ENCODE data around the gene TNK2.
"Not testable (repeated sequence)": the region's sequence is repeated elsewhere in the genome, so short reads cannot be mapped to it uniquely, and the experiment has no call there.

Gene TNK2

DNA sequence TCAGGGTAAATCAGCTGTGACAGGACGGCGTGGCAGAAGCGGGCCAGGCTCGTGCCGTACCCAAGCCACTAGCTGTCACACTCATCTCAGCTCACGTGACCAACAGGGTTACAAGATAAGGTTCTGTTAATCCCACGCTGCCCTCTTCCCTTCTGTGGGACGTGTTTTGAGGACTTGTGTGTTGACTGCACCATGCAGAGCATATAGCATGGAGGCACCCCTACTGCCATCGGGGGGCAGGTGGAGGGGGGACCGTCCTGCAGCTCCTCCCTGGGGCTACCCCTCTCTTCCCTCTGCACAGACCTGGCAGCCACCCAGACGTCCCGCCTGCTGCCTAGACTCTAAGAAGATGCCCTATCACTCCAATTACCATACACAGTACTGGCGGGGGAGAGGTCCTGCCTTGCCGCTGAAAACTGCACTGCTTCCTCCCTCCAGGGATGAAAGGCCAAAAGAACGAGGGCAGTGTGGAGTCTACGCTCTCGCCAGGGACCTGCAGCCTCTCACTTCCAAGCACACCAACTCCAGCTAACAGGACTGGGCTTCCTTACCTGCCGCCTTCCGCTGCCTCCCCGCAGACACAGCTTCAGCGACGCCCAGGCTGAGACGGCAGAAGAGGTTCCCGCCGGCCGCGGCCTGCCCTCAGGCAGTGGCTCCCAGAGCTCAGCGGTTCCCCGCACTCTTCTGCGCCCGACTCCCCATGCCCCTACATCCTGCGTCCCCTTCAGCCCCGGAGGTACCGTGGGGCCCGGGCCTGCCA is at the start of gene TNK2:
Gene TNK2 (minus strand): TSS at position 618 of the 760 bp plus-strand sequence. CDS start 19,963 bp downstream, outside the sequence.
- DNase-seq (ENCODE audit: low spot score), result peak; percentile 27
- FAIRE-seq, result no peak

DNA sequence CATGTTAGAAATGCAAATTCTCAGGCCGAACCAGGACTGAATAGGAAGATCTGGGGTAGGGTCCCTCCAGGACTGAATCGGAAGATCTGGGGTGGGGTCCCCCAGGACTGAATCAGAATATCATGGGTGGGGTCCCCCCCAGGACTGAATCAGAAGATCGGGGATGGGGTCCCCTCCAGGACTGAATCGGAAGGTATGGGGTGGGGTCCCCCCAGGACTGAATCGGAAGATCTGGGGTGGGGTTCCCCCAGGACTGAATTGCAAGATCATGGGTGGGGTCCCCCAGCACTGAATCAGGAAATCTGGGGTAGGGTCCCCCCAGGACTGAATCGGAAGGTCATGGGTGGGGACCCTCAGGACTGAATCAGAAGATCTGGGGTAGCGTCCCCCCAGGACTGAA is 48.2 kb upstream of the TNK2 start:
- FAIRE-seq, result no peak
- no peak for DNase-seq (ENCODE audit: low spot score)

DNA sequence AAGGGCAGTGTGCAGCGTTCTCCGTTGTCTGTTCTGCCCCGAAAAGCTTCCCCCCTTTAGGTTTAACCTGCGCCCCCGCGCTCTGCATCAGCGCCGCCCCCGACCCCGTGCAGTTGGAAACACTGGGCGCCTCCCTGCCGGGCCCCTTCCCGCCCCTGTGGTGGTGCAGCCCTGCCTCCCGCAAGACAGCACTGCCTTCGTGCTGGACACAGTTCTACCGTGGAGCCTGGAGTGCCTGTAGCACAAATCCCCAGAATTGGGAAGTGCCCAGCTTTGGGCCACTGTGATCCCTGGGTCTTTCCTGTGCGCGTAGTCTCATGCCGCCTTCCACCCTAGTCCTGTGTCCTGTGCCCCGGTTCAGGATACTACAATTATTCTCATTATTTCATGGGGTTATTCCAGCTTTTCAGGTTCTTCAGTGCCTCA is 47.1 kb upstream of the TNK2 start:
- not testable (repeated sequence) for FAIRE-seq; DNase-seq (ENCODE audit: low spot score)

DNA sequence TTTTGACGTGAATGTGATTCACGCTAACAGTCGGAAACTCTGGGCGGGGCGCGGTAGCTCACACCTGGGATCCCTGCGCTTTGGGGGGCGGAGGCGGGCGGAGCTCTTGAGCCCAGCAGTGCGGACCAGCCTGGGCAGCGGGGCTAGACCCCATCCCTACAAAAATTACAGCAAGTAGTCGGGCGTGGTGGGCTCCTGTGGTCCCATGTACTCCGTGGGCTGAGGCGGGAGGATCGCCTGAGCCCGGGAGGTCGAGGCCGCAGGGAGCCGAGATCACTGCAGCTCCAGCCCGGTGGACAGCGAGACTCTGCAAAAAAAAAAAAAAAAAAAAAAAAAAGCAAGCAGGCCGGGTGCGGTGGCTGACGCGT is 46.4 kb upstream of the TNK2 start:
- DNase-seq (ENCODE audit: low spot score); FAIRE-seq: not testable (repeated sequence)

DNA sequence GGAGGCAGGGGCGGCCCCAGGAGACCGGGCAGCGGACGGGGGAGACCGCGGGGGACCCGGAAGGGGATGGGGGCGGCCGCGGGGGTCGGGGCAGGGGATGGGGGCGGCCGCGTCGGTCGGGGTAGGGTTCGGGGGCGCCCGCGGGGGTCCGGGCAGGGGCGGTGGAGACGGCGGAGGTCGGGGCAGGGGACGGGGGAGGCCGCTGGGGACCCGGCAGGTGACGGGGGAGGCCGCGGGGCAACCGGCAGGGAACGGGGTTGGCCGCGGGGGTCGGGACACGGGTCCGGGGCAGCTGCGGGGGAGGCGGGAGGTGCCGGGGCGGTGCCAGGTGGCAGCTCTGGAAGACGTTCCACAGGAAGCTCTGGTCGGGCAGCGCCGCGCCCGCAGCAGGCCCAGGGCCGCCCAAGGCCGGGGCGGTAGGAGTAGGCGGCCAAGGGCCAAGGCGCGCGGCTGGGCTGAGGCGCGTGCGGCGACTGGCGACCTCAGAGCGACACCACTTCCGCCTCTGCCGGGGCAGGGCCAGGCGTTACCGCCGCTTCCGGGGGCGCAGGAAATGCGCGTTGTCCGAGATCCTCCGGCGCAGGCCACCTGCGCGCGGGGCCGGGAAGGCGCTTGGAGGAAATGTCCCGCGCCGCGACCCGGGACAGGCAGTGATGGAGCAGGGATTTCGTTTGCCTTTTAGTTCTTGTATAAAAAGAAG is 45.9 kb upstream of the TNK2 start:
- DNase-seq (ENCODE audit: low spot score), result peak; percentile 84
- not testable (repeated sequence) for FAIRE-seq

DNA sequence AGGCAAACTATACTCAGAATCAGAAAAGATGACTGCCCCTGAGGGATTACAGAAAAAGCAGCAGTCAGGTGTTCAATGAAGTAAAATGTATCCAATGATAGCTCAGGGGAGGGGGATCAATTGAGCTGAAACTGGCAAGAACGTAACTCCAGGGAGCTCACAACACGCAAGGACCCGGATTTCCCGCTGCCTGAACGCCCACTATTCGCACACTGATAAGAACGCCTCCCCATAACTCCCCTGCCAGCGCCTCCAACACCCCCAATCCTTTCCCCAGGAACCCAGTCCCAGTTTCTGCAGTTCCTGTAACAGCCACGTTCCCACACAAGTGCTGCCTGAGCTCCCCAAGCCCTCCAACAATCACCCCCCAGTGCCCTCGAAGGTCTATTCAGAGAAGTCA is 44.2 kb upstream of the TNK2 start:
- DNase-seq (ENCODE audit: low spot score); FAIRE-seq: not testable (repeated sequence)

DNA sequence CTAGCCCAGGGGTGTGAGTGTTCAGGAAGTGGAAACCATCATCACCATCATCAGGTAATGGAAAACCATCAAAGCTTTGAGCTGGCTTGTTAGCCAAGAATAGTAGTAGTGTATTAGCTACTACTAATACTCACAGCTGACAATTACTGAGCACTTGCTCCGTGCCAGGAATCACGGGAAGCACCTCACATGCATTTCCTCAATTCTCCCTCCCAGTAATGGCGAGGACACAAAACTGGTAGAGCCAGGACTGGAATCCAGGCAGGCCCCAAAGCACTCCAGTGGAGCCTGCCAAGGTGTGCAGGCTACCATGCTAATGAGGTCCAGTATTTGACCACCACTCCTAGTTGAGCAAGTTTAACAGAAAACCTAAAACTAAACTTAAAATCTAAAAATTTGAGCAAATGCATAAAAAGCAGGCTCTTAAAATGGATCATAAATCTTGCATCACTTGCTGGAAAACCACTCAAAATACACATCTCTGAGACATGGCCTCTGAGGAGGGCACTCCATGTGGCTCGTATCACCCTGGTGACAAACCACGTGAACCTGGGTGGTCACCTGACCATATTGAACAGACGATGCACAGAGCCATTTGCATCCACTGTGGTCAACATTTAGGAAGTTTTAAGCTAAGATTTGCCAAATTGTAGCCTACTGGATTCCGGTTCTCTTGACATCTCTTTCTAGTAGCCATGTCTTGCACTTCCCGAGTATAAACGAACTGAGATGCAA is 43.3 kb upstream of the TNK2 start:
- not testable (repeated sequence) for FAIRE-seq; DNase-seq (ENCODE audit: low spot score)

DNA sequence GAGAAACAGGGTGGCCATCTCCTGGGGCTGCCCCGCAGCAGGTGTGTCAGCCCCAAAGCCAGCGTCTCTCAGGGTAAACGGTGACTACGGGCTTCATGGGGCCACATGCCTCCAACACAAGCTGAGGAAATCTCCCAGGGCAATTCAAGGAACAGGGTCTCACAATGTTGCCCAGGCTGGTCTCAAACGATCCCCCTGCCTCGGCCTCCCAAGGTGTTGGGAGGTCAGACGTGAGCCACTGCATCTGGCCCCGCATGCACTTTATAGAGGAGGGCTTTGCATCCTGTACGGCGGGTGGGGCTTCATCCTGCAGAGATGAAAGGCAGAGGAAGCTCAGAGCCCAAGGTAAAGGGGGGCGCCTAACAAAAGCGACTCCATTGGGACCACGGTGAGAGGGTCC is 42.4 kb upstream of the TNK2 start:
- not testable (repeated sequence) for FAIRE-seq; DNase-seq (ENCODE audit: low spot score)

DNA sequence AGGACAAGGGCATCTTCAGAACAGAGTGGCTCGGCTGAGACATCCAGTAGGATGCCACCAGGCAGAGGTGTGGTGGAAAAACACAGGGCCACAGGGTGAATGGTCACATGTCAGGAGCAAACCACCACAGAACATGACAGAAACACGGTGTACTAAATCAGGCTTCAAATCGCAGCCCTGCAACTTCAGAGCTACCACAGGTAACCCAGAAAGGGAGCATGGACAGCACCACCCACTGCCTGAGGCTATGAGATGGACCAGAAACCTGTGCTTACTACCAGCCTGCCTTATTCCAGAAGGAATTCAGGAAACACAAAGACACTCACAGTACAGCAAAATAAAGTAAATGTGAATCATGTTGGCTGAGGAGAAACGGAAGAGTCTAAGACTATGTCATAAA is 41.8 kb upstream of the TNK2 start:
- DNase-seq (ENCODE audit: low spot score); FAIRE-seq: not testable (repeated sequence)

DNA sequence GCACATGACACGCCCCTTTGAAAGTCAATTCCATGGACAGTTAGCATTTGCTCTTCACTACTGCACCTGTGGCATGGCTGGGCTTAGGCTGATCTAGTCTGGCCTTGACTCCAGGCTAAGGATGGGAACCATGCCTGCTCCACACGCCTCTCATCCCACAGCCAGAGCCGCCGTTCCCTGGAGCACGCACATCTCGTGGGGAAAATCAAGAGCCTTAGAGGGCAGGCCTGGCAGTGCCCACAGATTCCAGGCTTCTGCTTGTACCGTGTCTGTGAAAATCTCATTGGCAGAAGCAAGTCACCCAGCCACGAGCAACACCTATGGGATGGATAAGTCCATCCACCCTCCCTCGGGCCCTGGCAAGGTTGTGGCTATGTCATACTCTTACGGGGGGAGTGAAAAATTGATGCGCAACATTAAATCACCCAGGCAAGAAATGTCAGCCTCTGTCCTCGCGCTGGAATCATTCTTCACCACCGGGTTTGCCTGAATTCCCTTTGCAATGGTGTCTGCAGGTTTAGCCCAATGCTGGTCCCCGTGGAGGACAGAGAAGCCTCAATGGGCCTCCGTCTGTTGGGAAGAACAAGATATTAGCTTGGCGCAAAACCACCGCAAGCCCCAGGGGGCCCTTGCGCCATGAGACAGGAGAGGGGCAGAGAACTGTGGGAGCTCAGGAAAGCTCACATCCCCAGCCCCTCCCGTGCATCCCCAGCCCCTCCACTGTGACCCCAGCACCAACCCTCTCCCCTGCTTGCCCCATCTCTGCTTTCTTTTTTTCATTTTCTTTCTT is 38.8 kb upstream of the TNK2 start:
- DNase-seq (ENCODE audit: low spot score); FAIRE-seq: not testable (repeated sequence)

DNA sequence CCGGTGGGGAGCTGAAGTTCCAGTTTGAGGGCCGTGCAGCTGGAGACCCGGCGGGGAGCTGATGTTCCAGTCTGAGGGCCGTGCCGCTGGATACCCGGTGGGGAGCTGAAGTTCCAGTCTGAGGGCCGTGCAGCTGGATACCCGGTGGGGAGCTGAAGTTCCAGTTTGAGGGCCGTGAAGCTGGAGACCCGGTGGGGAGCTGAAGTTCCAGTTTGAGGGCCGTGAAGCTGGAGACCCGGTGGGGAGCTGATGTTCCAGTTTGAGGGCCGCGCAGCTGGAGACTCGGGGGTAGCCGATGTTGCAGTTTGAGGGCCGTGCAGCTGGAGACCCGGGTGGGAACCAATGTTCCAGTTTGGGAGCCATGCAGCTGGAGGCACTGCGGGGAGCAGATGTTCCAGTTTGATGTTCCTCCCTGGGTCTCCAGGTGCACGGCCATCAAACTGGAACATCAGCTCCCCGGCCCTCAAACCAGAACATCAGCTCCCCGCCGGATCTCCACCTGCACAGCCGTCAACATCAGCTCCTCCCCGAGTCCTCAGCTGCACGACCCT is 33.0 kb upstream of the TNK2 start:
- not testable (repeated sequence) for FAIRE-seq; DNase-seq (ENCODE audit: low spot score)

DNA sequence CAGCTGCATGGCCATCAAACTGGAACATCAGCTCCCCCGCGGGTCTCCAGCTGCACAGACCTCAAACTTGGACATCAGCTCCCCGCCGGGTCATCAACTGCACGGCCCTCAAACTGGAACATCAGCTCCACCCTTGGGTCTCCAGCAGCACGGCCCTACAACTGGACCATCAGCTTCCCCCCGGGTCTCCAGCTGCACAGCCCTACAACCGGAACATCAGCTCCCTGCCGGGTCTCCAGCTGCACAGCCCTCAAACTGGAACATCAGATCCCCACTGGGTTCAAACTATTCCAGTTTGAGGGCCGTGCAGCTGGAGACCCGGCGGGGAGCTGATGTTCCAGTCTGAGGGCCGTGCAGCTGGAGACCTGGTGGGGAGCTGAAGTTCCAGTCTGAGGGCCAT is 32.5 kb upstream of the TNK2 start:
- FAIRE-seq; DNase-seq (ENCODE audit: low spot score): not testable (repeated sequence)

DNA sequence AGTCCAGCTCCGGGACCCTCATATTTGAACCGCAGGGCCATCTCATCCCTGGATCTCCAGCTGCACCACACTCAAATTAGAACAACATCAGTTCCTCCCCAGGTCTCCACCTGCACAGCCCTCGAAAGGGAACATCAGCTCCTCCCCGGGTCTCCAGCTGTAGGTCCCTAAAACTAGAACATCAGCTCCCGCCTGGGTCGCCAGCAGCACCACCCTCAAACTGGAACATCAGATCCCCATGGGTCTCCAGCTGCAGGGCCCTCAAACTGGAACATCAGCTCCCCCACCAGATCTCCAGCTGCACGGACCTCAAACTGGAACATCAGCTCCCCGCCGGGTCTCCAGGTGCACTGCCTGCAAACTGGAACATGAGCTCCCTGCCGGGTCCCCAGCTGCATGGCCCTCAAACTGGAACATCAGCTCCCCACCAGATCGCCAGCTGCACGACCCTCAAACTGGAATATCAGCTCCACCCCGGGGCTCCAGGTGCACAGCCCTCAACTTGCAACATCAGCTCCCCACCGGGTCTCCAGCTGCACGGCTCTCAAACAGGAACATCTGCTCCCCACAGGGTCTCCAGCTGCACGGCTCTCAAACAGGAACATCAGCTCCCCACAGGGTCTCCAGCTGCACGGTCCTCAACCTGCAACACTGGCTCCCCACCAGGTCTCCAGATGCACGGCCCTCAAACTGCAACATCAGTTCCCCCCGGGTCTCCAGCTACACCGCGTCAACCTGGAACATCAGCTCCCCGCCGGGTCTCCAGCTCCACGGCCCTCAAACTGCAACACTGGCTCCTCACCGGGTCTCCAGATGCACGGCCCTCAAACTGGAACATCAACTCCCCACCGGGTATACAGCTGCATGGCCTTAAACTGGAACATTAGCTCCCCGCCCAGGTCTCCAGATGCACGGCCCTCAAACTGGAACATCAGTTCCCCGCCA is 31.4 kb upstream of the TNK2 start:
- FAIRE-seq; DNase-seq (ENCODE audit: low spot score): not testable (repeated sequence)

DNA sequence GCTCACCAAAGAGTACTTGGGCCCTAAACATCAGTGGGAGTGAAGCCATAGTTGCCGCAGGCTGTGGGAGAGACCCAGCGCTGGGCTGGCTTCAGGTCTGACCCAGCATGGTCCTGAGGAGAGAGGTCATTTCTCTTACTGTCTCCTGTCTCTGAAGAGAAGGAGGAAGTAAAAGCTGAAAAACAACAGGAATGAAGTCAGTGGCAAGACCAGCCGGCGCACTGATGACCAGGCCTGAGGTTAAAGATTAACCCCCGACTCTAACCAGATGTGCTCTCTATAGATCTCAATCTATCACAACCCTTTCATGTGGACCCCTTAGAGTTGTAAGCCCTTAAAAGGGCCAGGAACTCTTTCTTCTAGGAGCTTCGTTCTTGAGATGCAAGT is 24.7 kb upstream of the TNK2 start:
- not testable (repeated sequence) for DNase-seq (ENCODE audit: low spot score); FAIRE-seq

DNA sequence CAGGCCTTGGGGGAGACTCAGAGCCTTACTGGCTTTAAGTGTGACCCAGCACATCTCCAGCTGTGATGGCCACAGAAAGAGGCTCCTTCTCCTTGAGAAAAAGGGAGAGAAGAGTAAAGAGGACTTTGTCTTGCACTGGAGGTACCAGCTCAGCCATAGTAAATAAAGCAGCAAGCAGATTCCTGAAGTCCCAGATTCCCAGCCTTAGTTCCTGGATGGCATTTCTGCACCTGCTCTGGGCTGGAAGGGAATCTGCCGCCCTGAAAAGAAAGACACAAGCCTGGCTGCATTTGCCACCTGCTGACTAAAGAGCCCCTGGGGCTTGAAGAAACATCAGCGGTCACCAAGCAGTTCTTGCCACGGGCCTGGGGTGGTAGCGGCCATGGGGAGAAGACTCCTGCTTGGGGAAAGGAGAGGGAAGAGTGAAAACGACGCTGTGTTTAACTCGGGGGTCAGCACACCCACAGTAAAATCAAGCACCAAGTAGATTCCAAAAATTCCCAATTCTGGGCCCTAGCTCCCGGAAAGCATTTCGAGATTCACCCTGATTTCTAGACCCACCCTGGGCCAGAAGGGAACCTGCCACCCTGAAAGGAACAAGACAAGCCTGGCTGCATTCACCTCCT is 24.2 kb upstream of the TNK2 start:
- FAIRE-seq (no peak), DNase-seq (ENCODE audit: low spot score) (no peak)

DNA sequence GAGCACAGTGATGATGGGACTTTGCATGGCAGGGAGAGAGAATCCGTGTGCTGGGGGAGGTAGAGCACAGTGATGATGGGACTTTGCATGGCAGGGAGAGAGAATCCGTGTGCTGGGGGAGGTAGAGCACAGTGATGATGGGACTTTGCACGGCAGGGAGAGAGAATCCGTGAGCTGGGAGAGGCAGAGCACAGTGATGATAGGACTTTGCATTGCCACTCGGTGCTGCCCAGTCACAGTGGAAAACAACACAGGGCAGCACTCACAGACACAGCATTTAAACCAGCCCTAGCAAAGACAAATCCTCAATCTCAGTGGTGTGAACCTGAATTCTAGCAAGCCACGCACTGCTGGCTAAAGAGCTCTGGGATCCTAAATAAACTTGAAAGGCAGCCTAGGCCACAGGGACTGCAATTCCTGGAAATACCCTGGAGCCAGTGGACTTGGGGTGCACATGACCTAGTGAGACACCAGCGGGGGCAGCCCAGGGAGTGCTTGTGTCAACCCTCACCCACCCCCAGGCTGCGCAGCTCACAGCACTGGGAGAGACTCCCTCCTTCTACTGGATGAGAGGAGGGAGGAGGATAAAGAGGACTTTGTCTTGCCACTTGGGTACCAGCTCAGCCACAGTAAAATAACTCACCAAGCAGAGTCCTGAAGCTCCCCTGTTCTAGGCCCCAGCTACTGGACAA is 23.4 kb upstream of the TNK2 start:
- FAIRE-seq (peak; percentile 75), DNase-seq (ENCODE audit: low spot score) (no peak)

DNA sequence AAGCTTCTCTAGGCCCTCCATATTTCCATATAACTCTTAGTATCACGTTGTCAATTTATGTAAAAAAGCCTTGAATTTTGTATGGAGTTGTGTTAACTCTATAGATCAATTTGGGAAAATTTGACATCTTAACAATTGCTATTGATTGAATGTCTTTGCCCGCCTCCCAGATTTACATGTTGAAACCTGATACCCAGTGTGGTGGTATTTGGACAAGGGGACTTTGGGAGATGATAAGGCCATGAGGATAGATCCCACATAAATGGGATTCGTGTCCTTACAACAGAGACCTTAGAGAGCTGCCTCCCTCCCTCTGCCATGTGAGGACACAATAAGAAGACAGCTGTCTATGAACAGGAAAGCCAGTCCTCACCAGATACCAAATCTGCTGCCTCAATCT is 21.1 kb upstream of the TNK2 start:
- FAIRE-seq (no peak), DNase-seq (ENCODE audit: low spot score) (no peak)

DNA sequence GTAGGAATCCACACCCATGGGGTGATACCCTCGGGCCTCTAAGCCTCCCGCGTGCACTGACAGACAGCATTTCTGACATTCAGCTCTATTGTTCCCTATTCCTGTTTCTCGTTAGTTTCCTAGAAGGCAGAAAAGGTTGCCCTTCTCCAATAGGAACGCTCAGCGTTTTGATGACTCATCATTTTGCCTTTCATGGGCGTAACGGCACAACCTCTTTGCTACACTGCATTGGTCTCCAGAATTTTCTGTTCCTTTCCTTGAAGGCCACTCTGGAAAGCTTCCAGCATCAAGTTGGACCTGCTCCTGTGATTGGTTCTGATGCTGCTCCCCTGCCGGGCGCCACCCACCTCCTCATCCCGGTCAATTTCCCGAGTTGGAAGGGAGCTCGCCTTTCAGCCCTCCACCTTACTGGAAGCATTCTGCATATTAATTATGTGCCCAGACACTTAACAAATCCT is 13.0 kb upstream of the TNK2 start:
- no peak for FAIRE-seq
- DNase-seq (ENCODE audit: low spot score), result no peak
